Glutamatergic neuron (in vitro differentiated cells): ENCODE results near the gene JDP2. TPM values are rescaled to one million over a fixed set of nuclear protein-coding genes. Genes with fewer than 3 reads are reported as not detected.

Experiments
- DNase-seq: peaks from one replicate; pipeline ENCODE4 v3.0.0; 2022
- H3K27ac Mint-ChIP-seq: one replicate; pipeline ENCODE4 v1.8.0; 2020; ENCODE audit warnings: mild to moderate bottlenecking, mixed read lengths, inconsistent platforms; ENCODE audit not compliant: unreplicated experiment
- H3K27me3 Mint-ChIP-seq: one replicate; pipeline ENCODE4 v1.8.0; 2020; ENCODE audit warnings: mild to moderate bottlenecking, moderate library complexity, mixed read lengths, inconsistent platforms; ENCODE audit not compliant: unreplicated experiment
- H3K36me3 Mint-ChIP-seq: one replicate; pipeline ENCODE4 v1.8.0; 2020; ENCODE audit warnings: mild to moderate bottlenecking, mixed read lengths, inconsistent platforms; ENCODE audit not compliant: unreplicated experiment
- H3K4me1 Mint-ChIP-seq: one replicate; pipeline ENCODE4 v1.8.0; 2020; ENCODE audit warnings: mild to moderate bottlenecking, low read depth, mixed read lengths, inconsistent platforms; ENCODE audit not compliant: unreplicated experiment
- H3K4me3 Mint-ChIP-seq: one replicate; pipeline ENCODE4 v1.8.0; 2020; ENCODE audit warnings: mild to moderate bottlenecking, mixed read lengths, inconsistent platforms; ENCODE audit not compliant: unreplicated experiment
- H3K9me3 Mint-ChIP-seq: one replicate; pipeline ENCODE4 v1.8.0; 2020; ENCODE audit warnings: mild to moderate bottlenecking, moderate library complexity, mixed read lengths, inconsistent platforms; ENCODE audit not compliant: unreplicated experiment
- total RNA-seq: library from RNA; stranded (reverse); fragmentation: NEBNext Ultra II Directional; extraction: Animal tissue kit (Norgen Biotek cat#: 25700); gene quantifications from one replicate; pipeline ENCODE4 v1.2.1, GENCODE V29; 2021; ENCODE audit not compliant: unreplicated experiment
- TF ChIP-seq, protein P1 (sequence below): fragments of 200-600 bp; sonication (generic); IDR thresholded peaks from one replicate; pipeline ENCODE4 v1.5.0; 2021; ENCODE audit not compliant: partially characterized antibody, unreplicated experiment

The JDP2 gene
- total RNA-seq, 1 donor from 2014 or later = 5.7 TPM

DNA sequence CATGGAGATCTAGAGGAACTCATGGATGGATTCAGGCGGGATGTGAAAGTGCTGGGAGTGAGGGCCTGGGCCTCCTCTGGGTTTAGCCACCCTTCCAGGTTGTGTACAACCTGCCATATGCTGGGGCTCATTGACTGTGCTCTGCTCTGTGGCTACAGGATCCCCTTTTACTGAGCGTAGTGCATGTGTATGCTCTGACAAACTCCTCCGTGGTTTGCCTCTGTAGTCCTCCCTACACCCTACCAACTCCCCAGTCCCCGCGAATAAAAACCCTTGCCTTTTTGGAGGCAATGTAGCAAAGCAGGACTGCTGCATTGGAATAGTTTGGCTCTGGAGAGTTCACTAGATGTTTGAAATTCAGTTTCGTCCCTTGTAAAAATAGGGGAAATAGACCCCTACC lies 17.4 kb downstream of the JDP2 start:
- Mint-ChIP-seq H3K27ac (no peak overlapping the region), H3K36me3 (no peaks in the 10 kb centered on the region)

DNA sequence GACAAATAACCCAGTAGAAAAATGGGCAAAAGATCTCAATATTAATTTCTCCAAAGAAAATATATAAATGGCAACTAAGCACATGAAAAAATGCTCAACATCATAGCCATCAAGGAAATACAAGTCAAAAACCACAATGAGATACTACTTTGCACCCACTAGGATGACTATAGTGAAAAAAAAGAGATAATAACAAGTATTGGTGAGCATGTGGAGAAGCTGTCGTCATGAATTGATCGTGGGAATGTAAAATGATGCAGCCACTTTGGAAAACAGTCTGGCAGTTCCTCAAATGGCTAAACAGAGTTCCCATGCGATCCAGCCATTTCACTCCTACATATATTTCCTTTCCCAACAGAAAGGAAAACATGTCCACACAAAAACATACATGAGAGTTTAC lies 18.1 kb downstream of the JDP2 start:
- Mint-ChIP-seq H3K27me3 (peaks cover 2% of the 10 kb centered on the region), H3K36me3 (no peaks in the 10 kb centered on the region), H3K4me1 (peaks cover 5% of the 10 kb centered on the region), H3K9me3 (peaks cover 6% of the 10 kb centered on the region), H3K4me3 (no peak overlapping the region), H3K27ac (no peak overlapping the region)
- TF ChIP-seq, protein P1, sequence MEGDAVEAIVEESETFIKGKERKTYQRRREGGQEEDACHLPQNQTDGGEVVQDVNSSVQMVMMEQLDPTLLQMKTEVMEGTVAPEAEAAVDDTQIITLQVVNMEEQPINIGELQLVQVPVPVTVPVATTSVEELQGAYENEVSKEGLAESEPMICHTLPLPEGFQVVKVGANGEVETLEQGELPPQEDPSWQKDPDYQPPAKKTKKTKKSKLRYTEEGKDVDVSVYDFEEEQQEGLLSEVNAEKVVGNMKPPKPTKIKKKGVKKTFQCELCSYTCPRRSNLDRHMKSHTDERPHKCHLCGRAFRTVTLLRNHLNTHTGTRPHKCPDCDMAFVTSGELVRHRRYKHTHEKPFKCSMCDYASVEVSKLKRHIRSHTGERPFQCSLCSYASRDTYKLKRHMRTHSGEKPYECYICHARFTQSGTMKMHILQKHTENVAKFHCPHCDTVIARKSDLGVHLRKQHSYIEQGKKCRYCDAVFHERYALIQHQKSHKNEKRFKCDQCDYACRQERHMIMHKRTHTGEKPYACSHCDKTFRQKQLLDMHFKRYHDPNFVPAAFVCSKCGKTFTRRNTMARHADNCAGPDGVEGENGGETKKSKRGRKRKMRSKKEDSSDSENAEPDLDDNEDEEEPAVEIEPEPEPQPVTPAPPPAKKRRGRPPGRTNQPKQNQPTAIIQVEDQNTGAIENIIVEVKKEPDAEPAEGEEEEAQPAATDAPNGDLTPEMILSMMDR = no peak
- DNase-seq = no peak

More for the DNA sequence above, 17.4 kb downstream of the JDP2 start:
- Mint-ChIP-seq H3K4me1 (peaks cover 5% of the 10 kb centered on the region), H3K9me3 (peaks cover 6% of the 10 kb centered on the region), H3K4me3 (no peak overlapping the region), H3K27me3 (peaks cover 1% of the 10 kb centered on the region)
- no peak for DNase-seq
- TF ChIP-seq, protein P1 = no peak

DNA sequence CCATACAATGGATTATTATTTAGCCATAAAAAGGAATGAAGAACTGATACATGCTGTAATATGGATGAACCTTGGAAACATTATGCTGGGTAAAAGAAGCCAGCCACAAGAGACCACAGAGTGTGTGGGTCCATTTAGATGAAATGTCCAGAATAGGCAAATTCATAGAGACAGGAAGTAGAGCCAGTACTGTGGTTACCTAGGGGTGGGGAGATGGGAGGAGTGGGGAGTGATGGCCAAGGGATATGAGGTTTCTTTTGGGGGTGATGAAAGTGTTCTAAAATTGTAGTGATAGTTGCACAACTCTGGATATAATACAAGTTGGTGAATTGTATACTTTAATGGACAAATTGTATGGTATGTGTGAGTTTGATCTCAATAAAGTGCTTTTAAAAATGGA lies 18.6 kb downstream of the JDP2 start:
- Mint-ChIP-seq H3K4me3 (no peak overlapping the region), H3K27ac (no peak overlapping the region), H3K9me3 (peaks cover 6% of the 10 kb centered on the region), H3K36me3 (no peaks in the 10 kb centered on the region), H3K27me3 (peaks cover 7% of the 10 kb centered on the region), H3K4me1 (peaks cover 5% of the 10 kb centered on the region)
- DNase-seq = no peak
- TF ChIP-seq, protein P1 = no peak

DNA sequence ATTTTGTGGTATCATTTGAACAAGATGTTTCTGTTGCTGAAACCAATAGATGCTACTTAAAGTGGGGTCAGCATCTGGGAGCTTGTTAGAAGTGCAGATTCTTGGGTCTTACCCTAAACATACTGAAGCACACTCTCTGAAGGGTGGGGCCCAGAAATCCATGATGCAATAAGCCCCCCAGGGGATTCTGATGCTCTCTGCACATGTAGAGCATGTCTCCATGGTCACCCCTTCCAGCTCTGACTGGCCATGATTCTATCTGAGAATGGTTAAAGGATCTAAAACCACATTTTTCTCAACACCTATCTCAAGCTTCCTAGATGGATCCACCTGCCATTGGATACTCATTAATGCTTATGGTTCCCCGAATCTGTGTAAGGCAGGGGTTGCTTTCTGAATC lies 20.4 kb downstream of the JDP2 start:
- Mint-ChIP-seq H3K4me1 (peaks cover 5% of the 10 kb centered on the region), H3K4me3 (no peak overlapping the region)

DNA sequence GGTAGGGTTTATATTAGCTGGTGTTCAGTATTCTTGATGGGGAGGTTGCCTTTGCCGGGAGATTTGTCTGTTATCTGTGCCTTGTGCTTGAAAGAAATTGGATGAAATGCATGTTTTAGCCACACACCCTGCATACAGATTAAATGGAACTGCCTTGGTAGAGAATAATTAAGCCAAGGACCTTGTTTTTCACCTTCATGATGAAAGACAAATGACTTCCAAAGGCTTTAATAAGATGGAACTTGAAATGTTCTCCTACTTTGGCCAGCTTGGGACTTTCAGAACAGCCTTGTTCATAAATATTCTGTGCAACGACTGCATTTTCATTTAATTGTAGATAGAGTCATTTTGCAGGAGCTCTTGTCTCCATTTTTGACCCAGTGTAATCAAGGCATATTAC lies 21.2 kb downstream of the JDP2 start:
- Mint-ChIP-seq H3K36me3 (no peaks in the 10 kb centered on the region), H3K27ac (no peak overlapping the region), H3K27me3 (peaks cover 7% of the 10 kb centered on the region), H3K4me1 (peaks cover 5% of the 10 kb centered on the region), H3K9me3 (peaks cover 9% of the 10 kb centered on the region), H3K4me3 (no peak overlapping the region)
- TF ChIP-seq, protein P1 = no peak
- no peak for DNase-seq

More for the DNA sequence above, 20.4 kb downstream of the JDP2 start:
- Mint-ChIP-seq H3K27ac (no peak overlapping the region), H3K36me3 (no peaks in the 10 kb centered on the region), H3K27me3 (peaks cover 7% of the 10 kb centered on the region), H3K9me3 (peaks cover 8% of the 10 kb centered on the region)
- TF ChIP-seq, protein P1 = no peak
- DNase-seq = no peak
